Measurements from ENCODE around the gene CCDC124.
"Not testable (repeated sequence)": the region's sequence is repeated elsewhere in the genome, so short reads cannot be mapped to it uniquely, and the experiment has no call there.

CCDC124 gene

GRCh38 chr19:17981611-17982010 lies 48.8 kb downstream of the CCDC124 start:
- DNase-seq (ENCODE audit: low spot score) (no peak), FAIRE-seq (no peak)

DNA sequence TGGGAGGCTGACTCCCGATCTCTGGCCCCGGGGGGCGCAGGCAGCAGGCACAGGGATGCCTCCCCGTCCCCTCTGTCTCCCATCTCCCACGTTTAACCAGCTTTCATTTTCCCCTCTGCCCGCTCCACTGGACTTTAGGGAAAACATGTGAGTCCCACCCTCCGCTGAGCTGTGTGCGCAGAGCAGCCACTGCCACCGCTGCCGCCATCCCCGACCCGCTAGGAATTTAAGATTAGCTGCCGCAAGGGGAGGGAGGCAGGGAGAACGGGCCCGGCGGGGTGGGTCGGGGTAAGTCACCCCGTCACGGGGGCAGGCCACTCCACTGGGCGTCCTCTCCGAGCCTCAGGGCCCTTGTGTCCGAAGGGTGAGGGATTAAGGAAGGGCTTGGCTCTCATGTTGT lies 49.6 kb downstream of the CCDC124 start:
- DNase-seq (ENCODE audit: low spot score) (no peak), FAIRE-seq (no peak)

DNA sequence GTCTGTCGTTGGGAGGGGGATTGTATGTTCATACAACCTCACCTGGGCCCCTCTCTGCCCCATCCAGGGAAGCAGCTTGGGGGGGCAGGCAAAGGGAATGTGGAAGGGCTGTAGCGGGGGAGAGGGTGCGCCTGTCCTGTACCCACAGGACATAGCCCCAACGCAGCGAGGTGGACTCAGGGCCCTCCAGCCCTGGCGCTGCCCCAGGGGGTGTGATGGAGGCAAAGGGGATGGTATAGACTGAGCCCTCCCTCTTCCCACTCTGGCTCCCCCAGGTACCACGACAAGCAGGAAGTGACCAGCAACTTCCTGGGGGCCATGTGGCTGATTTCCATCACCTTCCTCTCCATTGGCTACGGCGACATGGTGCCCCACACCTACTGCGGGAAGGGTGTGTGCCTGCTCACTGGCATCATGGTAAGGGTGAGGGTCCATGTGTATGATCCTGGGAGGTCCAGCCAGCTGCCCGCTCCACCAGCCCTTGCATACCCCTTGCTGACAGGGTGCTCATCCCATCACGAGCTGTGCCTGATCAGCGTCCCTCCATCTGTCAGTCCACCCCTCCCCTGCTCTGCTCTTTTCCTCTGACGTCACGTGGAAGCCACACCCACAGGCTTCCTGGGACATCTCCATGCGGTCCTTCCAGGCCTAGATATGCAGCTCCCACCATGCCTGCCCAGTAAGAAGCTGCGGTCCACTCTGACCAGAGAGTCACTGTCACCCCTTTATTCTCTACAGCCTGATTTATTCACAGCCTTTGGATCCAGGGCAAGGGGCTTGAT lies 52.4 kb downstream of the CCDC124 start:
- no peak for FAIRE-seq
- DNase-seq (ENCODE audit: low spot score): no peak

DNA sequence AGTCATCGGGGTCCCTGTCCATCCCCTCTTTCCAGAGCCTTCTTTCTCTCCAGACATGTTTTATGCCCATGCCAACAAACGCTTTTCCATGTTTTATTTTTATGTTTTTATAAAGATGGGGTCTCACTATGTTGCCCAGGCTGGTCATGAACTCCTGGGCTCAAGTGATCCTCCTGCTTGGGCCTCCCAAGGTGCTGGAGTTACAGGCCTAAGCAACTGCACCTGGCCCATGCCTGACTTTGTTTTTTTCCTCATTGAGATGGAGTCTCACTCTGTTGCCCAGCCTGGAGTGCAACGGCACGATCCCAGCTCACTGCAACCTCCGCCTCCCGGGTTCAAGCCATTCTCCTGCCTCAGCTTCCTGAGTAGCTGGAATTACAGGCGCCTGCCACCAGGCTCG lies 53.8 kb downstream of the CCDC124 start:
- not testable (repeated sequence) for FAIRE-seq; DNase-seq (ENCODE audit: low spot score)

DNA sequence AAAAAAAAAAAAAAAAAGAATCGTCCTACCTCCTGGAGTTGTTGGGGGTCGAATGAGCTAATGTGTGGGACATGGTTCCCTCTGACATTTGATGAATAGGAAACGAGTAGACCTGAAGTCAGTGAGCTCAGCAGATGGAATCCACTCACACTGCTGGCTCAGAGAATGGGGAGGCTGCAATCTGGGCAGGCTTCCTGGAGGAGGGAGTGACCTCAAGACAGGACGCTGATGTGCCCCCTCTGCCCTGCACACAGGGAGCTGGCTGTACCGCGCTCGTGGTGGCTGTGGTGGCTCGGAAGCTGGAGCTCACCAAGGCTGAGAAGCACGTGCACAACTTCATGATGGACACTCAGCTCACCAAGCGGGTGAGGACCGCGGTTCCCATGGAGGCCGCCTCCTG lies 55.3 kb downstream of the CCDC124 start:
- DNase-seq (ENCODE audit: low spot score) (no peak), FAIRE-seq (no peak)

GRCh38 chr19:17989425-17990094 lies 56.7 kb downstream of the CCDC124 start:
- DNase-seq (ENCODE audit: low spot score) (no peak), FAIRE-seq (no peak)

DNA sequence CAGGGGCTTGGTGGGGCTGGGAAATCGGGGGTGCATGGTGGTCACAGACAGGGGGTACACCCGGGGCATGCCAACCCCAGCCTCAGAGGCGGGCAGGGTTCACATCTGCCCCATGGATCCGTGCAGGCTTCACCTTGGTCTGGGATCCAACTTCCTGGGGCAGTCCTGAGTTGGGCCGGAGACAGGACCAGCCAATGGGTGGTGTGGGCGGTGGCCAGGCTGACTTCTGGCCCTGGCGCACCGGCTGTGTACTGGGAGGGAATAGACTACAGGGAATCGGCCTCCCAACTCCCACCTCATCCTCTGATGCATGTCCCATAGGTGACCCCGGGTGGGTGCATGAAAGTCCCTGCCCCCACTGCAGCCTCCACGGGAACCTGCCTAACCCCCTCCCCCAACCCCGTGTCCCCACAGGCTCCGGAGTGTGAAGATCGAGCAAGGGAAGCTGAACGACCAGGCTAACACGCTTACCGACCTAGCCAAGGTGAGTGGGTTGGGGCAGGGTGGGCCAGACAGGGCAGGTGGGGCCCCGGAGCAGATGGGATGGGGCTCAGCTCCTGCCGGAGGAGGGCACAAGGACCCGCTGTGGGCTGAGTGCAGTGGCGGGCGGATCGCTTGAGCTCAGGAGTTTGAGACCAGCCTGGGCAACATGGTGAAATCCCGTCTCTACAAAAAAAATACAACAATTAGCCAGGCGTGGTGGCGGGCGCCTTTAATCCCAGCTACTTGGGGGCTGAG lies 60.4 kb downstream of the CCDC124 start:
- no peak for FAIRE-seq
- DNase-seq (ENCODE audit: low spot score): no peak
